ENCODE measurements around the gene UMAD1.
A peak's percentile ranks its signal among the peaks of the same experiment; 100 is the strongest.

UMAD1 gene

GRCh38 chr7:7789551-7789988 is 149.0 kb downstream of the UMAD1 start:
- TF ChIP-seq ZNF274 (IDR thresholded peaks at IDR 0.05; ENCODE audit: low read depth, low read length), result no peak
- H3K4me3 ChIP-seq (ENCODE audit: low read length), result no peak overlapping the region

- no peak for TF ChIP-seq ZNF274 (IDR thresholded peaks at IDR 0.05; ENCODE audit: low read depth, low read length)
- H3K4me3 ChIP-seq (ENCODE audit: low read length), result no peak overlapping the region
These were observed 149.6 kb downstream of the UMAD1 start for GRCh38 chr7:7790041-7790741.

- TF ChIP-seq ZNF274 (IDR thresholded peaks at IDR 0.05; ENCODE audit: low read depth, low read length), result no peak
- no peak overlapping the region for H3K4me3 ChIP-seq (ENCODE audit: low read length)
These were observed 151.0 kb downstream of the UMAD1 start for GRCh38 chr7:7791523-7791922.

- H3K4me3 ChIP-seq (ENCODE audit: low read length), result no peak overlapping the region
- TF ChIP-seq ZNF274 (IDR thresholded peaks at IDR 0.05; ENCODE audit: low read depth, low read length), result no peak
These were observed 151.5 kb downstream of the UMAD1 start for GRCh38 chr7:7792056-7792455.

GRCh38 chr7:7793249-7793648 is 152.7 kb downstream of the UMAD1 start:
- no peak overlapping the region for H3K4me3 ChIP-seq (ENCODE audit: low read length)
- no peak for TF ChIP-seq ZNF274 (IDR thresholded peaks at IDR 0.05; ENCODE audit: low read depth, low read length)

GRCh38 chr7:7793921-7794320 is 153.4 kb downstream of the UMAD1 start:
- no peak for TF ChIP-seq ZNF274 (IDR thresholded peaks at IDR 0.05; ENCODE audit: low read depth, low read length)
- H3K4me3 ChIP-seq (ENCODE audit: low read length), result no peak overlapping the region

GRCh38 chr7:7795203-7795602 is 154.7 kb downstream of the UMAD1 start:
- no peak for TF ChIP-seq ZNF274 (IDR thresholded peaks at IDR 0.05; ENCODE audit: low read depth, low read length)
- no peak overlapping the region for H3K4me3 ChIP-seq (ENCODE audit: low read length)

GRCh38 chr7:7795630-7796121 is 155.1 kb downstream of the UMAD1 start:
- no peak for TF ChIP-seq ZNF274 (IDR thresholded peaks at IDR 0.05; ENCODE audit: low read depth, low read length)
- H3K4me3 ChIP-seq (ENCODE audit: low read length), result no peak overlapping the region

GRCh38 chr7:7798510-7798909 is 158.0 kb downstream of the UMAD1 start:
- no peak for TF ChIP-seq ZNF274 (IDR thresholded peaks at IDR 0.05; ENCODE audit: low read depth, low read length)

GRCh38 chr7:7799138-7799537 is 158.6 kb downstream of the UMAD1 start:
- H3K4me3 ChIP-seq (ENCODE audit: low read length), result no peak overlapping the region
- no peak for TF ChIP-seq ZNF274 (IDR thresholded peaks at IDR 0.05; ENCODE audit: low read depth, low read length)

More at GRCh38 chr7:7798510-7798909, 158.0 kb downstream of the UMAD1 start:
- no peak overlapping the region for H3K4me3 ChIP-seq (ENCODE audit: low read length)

GRCh38 chr7:7802531-7802930 is 162.0 kb downstream of the UMAD1 start:
- TF ChIP-seq ZNF274 (IDR thresholded peaks at IDR 0.05; ENCODE audit: low read depth, low read length), result no peak
- H3K4me3 ChIP-seq (ENCODE audit: low read length), result no peak overlapping the region

- no peak overlapping the region for H3K4me3 ChIP-seq (ENCODE audit: low read length)
- no peak for TF ChIP-seq ZNF274 (IDR thresholded peaks at IDR 0.05; ENCODE audit: low read depth, low read length)
These were observed 163.2 kb downstream of the UMAD1 start for GRCh38 chr7:7803715-7804178.

GRCh38 chr7:7804822-7805221 is 164.3 kb downstream of the UMAD1 start:
- peak overlapping the region; percentile 39; the same call in 1 of the 2 replicates for H3K4me3 ChIP-seq (ENCODE audit: low read length)

GRCh38 chr7:7805511-7806153 is 165.1 kb downstream of the UMAD1 start:
- no peak for TF ChIP-seq ZNF274 (IDR thresholded peaks at IDR 0.05; ENCODE audit: low read depth, low read length)
- peak overlapping the region; percentile 39; the same call in 1 of the 2 replicates for H3K4me3 ChIP-seq (ENCODE audit: low read length)

- no peak for TF ChIP-seq ZNF274 (IDR thresholded peaks at IDR 0.05; ENCODE audit: low read depth, low read length)
- H3K4me3 ChIP-seq (ENCODE audit: low read length), result no peak overlapping the region
These were observed 167.6 kb downstream of the UMAD1 start for GRCh38 chr7:7808156-7808555.

All from GM08714 (cell line).